Stimulated activated CD4-positive, alpha-beta T cell treated with anti-CD3 and anti-CD28 coated beads, Interleukin-1b, Interleukin-23, amount 100 ng/mL, for 1 hour (primary cell): Measurements from ENCODE around the gene PEPD.

Experiments used
- DNase-seq, 2 donors: peaks; one replicate each; pipeline ENCODE4 v3.0.0-alpha.2; 2020; ENCODE audit warnings: low read depth in 2 of 2

PEPD gene

GRCh38 chr19:33359581-33359980 is 162.0 kb downstream of the PEPD start:
- no peak for DNase-seq

GRCh38 chr19:33358408-33358807 is 163.2 kb downstream of the PEPD start:
- DNase-seq, result no peak

DNA sequence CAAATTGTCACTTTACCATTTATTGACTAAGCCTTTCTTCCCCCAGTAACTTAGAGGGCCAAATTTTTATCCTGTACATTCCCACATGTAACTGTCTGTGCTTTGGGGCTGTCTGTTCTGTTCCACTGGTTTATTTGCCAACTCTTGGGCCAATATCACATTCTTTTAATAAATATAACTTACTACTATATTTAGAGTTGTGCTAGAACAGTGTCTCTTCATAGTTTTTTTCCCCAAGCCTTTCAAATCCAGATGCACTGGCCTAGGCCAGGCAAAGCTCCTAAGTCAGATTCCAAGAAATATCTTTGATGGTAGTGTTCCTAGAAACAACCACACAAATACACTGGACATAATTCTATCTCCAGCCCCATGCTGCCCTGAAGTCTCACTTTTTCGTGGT is 164.0 kb downstream of the PEPD start:
- no peak for DNase-seq

DNA sequence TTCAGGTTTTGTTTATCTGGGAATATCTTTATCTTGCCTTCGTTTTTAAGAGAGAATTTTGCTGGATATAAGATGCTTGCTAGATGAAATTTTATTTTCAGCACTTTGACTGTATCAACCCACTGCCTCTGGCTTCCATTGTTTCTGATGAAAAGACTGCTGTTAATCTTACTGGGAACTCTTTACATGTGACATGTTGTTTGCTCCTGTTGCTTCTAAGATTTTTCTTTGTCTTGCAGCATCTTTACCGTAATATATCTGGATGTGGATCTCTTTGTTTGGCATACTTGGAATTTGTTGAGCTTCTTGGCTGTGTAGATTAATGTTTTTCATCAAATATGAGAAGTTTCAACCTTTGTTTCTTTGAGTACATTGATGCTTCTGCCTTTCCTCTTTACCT is 166.1 kb downstream of the PEPD start:
- DNase-seq, result no peak

DNA sequence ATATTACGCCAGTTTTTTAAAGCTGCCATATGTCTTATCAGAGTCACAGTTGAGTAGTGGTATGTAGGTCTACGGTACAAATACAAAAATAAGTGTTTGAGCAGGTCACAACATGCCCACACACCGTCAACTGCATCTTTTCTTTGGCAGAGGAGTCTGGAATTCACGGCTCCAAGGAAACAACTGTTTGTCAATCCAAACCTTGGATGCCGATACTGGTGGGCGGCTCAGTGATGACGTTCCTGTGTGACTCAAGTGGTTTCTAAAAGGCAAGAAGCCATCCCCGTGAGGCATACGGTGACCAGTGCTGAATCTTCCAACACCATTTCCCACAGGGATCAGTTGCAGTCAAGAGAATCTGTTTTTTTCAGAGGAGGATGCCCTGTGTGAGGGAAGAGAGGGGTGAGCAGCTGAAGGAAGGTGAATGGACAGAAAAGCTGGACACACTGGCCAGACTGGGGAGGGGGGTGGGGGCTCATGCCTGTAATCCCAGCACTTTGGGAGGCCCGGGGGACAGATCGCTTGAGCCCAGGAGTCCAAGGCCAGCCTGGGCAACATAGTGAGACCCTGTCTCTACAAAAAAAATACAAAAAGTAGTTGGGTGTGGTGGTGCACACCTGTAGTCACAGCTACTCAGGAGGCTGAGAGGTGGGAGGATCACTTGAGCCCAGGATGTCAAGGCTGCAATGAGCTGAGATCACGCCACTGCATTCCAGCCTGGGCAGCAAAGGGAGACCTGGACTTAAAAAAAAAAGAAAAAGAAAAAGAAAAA is 170.9 kb downstream of the PEPD start:
- DNase-seq, result no peak

DNA sequence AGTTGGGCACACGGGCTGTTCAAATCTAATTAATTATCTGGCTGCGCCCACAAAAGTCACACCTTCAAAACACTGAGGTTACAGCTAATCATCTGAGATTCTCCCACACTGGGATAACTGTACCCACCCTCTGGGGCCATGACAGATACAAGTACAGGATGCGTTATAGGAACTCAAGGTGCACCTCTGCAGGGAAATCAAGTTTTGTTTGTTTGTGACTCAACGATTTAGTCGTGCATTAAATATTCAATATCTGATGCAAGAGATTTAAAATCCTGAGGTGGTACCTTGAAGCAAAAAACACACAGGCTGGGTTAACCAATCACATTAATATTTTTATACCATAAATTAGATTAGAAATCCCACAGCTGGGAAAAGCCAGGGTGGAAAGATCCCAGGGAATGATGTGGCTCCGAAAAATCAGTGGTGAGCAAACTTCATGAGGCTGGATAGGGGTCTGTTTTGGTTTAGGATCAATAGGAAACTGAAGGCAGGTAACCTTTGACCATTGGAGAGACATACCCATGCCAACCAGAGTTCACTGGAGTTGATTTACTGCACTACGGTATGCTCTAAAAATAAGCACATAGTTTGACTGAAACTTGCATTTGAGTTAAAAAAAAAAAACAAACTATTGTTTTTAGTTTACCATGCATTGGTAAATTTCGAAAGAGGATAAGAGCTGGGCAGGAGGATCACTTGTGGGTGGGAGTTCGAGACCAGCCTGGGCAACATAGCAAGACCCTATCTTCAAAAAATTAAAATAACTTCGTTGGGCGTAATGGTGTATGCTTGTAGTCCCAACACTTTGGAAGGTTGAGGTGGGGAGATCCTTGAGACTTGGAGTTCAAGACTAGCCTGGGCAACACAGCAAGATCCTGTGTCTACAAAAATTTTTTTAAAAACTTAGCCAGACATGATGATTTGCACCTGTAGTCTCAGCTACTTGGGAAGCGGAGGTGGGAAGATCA is 172.0 kb downstream of the PEPD start:
- DNase-seq, result no peak

DNA sequence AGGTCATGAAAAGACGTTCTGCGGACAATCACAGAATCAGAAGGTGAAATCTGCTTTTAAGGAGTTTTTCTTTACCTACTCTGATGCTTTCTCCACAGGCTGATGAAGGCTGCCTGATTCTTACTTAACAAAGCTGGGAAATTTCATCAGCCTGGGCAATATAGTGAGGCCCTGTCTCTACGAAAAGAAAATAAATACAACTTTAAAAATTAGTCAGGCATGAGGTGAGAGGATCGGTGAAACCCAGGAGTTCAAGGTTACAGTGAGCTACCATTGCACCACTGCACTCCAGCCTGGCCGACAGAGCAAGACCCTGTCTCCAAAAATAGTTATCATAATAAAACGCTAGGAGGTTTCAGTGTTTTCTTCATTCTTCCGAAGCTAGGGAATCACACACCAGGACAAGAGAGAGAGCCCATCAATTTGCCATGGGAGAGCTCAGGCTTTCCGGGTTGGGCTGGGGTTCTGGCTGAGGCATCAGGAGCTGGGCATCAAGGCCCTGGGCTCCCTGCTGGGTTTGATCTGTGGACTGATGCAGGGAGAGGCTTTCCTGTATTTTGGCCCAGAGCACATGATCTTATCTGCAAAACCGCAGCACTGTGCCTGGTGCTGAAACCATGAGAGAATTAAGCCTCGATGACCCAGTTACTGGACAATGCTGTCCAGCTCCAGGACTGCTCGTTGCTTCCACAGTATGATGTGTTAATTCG is 173.1 kb downstream of the PEPD start:
- DNase-seq, result no peak

- DNase-seq, result no peak
These were observed 174.3 kb downstream of the PEPD start for GRCh38 chr19:33347300-33347699.

DNA sequence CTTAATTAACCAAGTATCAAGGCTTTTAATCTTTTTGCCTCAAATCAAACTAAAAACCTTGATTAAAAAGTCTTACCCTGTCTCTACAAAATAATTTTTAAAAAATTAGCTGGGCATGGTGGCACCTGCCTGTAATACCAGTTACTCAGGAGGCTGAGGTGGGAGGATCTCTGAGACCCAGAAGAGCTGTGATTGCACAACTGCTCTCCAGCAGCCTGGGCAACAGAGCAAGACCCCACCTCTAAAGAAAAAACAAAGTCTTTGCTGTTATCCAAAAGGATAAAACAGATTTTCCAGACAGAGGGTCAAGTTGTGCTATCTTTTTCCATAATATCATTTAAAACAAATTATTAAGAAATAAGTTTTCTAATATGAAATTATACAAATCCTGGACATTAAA is 174.9 kb downstream of the PEPD start:
- no peak for DNase-seq

DNA sequence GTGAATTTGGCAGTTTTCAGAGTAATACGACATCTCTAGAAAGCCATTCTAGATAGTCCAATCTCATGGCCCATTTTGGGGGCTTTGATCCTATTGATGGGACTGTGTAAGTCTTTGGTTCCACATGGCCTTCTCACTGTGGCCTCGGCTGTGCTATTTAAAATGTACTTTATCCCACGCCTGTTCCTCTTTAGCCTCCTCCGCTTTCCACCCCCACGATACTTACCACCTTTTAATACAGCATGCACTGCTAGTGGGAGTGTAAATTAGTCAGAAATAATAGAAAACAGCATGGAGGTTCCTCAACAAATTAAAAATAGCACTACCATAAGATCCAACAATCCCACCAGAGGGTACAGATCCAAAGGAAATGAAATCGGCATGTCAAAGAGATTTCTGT is 176.4 kb downstream of the PEPD start:
- DNase-seq, result no peak

GRCh38 chr19:33344573-33344925 is 177.0 kb downstream of the PEPD start:
- no peak for DNase-seq

GRCh38 chr19:33343859-33344572 is 177.6 kb downstream of the PEPD start:
- DNase-seq, result no peak

DNA sequence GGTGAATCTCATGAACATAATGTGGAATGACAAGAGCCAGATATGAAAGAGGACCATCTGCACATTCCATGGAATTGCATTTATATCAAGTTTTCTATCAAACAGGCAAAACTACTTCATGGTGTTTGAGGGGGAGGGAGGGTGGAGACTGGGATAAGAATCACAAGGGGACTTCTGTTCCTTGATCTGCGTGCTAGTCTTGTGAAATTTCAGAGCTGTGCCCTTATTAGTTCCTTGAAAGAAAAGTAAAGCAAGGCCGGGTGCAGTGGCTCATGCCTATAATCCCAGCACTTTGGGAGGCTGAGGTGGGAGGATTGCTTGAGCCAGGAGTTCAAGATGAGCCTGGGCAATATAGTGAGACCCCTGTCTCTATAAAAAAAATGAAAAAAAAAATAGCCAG is 178.3 kb downstream of the PEPD start:
- no peak for DNase-seq

DNA sequence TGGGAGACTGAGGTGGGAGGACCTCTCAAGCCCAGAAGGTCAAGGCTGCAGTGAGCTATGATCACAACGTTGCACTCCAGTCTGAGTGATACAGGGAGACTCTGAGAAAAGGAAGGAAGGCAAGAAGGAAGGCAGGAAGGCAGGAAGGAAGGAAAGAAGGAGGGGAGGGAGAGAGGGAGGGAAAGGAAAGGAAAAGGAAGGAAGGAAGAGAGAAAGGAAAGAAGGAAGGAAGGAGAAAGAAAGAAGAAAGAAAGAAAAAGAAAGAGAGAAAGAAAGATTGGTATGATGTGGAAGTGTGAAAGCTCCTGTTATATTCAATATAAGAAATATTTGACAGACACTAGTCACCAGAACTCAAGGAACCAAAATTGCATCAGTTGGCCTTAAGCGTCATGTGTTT is 180.6 kb downstream of the PEPD start:
- no peak for DNase-seq

DNA sequence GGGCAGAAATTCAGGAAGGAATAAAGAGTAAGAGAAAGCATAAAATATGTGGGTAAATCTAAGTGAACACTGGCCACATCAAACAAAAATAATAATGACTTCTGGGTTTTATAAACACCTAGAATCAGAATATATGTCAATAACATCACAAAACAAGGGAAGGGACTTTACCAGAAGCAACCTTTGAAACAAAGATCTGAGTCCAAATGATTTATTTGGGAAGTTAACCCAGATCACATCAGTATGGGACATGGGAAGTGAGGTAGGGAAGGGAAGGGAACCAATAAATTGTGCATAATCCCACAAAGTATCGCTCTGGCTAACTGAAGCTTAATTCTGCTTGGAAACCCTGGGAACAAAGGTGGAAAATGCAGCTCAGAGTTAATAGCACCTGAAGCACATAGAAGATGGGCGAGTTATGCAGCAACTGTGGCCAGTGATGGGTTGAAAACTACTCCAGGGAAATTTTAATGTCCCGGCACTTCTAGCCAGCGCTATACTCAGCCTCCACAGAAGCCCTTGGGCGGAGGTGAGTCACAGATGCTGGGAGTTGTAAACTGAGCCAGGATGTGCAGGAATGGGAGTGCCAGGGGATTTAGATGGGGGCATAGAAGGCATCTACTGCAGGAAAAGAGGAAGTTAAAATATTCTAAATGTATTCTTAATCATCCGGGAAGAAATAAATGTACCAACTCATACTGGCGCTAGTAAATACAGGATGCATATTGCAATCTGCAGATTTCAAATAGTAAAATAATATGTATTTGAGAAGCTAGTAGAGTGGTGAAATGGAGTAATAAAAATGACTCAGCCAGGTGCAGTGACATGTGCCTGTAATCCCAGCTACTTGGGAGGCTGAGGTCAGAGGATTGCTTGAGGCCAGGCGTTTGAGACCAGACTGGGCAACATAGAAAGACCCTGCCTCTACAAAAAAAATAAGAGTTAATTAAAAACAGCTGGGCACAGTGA is 182.3 kb downstream of the PEPD start:
- no peak for DNase-seq
